CD4-positive, alpha-beta T cell treated with Interleukin-17A for 1 hour (primary cell): ENCODE measurements around the gene COG5.

ENCODE experiments used
- DNase-seq: peaks from one replicate; pipeline ENCODE4 v3.0.0-alpha.2; 2020

COG5 gene

DNA sequence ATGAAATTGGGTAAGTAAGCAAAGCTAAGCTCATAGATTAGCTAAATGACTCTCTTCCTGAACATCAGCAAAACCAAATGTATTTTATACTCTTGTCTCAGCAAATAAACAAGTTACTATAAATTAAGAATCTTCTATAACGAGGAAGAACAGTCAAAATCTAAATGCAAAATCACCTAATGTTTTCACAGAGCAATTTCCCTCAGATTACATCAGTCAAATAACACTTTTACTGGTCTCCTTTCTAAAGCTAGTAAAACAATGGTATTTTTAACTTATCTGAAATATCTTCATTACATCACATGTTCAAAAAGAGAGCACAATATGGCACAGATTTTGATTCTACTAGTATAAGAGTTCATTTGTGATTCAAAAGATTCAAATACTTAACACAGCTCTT, 110.3 kb downstream of the COG5 start:
- no peak for DNase-seq

DNA sequence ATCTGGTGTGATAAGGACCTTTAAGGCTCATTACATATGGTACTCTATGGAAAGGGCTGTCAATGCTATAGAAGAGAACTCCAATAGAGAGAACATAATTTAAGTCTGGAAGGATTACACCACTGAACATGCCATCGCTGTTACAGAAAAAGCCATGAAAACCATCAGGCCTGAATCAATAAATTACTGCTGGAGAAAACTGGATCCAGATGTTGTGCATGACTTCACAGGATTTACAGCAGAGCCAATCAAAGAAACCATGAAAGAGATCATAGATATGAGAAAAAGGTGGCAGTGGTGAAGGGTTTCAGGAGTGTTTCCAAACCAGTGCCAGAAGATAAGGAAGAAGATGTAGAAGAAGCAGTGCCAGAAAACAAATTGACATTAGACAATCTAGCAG, 112.8 kb downstream of the COG5 start:
- no peak for DNase-seq

DNA sequence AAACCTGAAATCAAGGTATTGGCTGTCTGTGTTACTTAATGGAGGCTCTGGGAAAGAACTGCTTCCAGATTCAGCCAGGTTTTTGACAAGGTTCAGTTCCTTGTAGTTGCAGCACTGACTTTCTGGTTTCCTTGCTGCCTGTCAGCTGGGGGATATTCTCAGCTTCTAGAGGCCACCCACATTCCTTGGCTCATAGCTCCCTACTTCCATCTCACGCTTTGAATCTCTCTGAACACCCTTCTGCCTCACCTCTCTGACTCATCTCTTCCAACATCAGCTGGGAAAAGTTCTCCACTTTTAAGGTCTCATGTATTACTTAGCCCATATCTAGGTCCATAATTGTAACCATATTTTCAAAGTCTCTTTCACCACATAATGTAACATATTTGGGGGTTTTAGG, 116.7 kb downstream of the COG5 start:
- DNase-seq = no peak

DNA sequence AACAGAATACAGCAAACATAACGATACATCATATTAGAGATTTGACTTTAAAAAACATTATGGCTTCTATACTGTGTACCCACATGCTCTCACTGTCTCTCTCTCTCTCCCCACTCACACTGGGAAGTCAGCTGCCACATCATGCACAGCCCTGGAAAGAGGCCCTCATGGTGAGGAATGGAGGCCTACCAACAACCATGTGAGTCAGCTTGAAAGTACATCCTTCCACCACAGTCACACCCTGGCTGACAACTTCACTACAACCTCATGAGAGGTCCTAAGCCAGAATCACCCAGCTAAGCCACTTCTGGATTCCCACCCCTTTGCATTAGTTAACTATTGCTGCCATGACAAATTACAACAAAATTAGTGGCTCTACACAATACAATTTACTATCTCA, 117.2 kb downstream of the COG5 start:
- DNase-seq = no peak

DNA sequence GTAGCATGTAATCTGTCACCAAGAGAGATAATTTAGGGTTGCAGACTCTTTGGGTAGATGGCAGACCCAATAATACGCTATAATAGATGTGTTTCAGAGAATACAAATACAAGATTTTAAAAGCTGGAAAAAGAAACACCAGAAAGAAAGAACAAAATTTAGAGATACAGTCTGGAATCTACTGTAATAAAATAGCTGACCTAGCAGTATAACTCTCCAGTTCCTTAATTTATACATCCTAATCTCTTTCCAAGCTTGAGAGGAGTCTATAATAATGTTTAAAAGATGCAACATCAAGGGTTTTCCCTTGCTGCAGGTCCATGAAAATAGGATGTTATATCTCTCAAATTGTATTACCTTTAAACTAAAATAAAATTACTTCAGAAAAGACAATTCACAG, 121.0 kb downstream of the COG5 start:
- DNase-seq = no peak

DNA sequence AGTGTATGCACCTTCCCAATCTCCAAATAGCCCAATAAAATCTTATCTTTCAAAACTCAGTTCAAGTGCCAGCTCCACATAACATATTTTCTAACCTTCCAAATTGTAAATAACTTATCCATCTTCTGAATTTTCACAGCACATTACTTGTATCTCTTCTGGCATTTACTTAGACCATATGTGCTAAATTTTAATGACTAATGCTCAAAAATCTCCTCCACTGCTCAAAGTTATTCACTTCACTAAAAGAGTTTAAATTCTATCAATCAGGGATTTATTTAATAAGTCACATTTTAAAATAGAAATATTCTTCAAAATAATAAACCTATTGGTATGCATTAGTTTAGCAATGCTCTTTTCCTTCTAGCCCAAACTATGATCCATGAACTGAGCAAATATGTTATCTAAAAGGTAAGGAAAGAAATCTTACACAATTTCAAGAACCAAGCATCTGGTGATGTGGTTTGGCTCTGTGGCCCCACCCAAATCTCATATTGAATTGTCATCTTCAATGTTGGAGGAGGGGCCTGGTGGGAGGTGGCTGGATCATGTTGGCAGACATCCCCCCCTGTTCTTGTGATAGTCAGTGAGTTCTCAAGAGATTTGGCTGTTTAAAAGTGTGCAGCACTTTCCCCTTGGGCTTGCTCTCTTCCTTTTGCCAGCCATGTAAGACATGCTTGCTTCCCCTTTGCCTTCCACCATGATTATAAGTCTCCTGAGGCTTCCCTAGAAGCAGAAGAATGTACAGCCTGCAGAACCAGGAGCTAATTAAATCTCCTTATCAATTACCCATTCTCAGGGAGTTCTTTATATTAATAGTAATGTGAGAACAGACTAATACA, 121.9 kb downstream of the COG5 start:
- no peak for DNase-seq

DNA sequence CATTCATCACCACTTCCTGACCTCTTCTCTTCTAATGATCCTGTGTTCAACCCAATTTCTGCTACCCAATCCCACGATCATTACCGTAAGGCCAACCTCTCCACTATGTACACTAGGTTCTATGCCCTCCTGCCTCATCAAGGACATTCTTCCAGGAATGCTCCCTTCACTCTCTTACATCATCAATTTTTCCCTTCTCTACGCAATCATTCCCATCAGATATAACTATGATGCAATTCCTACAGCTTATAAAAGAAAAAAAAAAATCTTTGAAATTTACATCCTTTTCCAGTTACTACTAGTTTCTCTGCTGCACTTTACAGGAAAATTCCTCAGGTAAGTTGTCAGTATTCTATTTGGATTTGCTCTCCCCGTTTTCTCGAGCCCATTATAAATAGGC, 124.7 kb downstream of the COG5 start:
- DNase-seq = no peak

DNA sequence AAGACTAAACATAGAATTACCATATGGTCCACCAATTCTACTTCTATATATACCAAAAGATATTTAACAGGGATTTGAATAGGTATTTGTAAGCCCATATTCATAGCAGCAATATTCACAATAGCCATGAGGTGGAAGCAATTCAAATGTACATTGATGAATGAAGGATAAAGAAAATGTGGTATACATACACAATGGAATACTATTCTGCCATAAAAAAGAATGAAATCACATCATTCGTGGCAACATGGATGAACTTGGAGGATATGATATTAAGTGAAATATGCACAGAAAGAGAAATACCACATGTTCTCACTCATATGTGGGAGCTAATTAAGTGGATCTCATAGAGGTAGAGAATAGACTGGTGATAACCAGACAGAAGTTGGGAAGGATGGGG, 128.0 kb downstream of the COG5 start:
- DNase-seq = no peak

DNA sequence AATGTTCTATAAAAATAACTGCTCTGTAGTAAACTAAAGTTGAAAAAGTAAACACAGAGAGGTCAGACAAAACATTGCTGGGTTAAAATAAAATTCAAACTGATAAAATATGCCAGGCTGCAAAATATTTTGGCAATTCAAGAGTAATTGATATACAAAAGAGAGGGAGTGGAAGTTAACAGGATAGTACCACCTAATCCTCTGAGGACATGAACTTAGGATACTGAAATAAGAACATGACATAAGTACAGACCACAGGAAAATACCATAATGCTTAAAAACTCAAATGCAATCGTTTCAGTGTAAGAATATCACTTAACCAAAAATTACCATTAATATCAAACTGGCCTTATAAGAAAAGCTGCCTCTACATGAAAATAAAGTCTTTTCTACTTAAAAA, 131.5 kb downstream of the COG5 start:
- DNase-seq = no peak

DNA sequence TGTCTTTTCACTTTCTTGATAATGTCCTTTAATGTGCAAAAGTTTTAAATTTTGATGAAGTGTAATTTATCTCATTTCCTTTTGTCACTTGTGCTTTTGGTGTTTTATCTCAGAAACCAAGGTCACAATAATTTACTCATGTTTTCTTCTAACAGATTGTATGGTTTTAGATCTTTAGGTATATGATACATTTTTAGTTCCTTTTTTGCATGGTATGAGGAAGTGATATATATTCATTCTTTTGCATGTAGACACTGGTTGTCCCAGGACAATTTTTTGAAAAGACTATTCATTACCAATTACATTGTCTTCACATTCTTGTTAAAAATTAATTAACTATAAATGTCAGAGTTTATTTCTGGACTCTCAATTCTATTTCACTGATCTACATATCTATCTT, 133.7 kb downstream of the COG5 start:
- no peak for DNase-seq

DNA sequence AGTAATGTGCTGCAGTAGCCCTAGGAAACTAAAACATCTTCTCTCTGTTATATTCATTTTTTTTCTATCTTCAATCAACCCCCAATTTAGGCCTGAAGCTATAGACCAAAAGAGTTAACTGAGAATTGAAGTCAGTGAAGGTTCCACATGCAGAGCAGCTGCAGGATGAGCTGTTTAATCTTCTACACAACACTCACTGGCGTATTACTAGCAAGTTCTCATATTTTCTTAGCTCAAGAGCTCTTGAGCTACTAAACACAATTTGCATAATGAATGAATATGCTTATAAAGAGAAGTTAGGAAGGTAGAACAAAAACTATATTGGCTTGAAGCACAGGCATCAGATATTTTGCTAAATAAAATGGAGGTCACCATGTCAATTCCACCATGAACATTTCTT, 135.1 kb downstream of the COG5 start:
- DNase-seq = no peak

DNA sequence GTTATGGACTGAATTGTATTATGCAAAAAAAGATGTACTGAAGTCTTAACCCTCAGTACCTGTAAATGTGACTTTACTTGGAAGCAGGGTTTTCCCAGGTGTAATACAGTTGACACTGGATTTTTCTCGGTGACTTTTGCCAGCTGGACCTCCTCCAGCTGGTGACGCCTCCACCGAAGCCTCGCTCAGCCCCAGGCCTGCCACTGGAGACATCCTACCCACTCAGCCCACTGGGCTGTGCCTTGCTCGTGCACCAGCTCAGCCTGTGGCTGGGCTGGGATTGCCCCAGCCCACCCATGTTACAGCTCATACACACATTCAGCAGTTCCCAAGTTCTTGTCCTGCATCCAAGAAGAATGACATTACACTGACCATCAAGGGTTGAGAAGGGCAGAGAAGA, 136.3 kb downstream of the COG5 start:
- DNase-seq = no peak

DNA sequence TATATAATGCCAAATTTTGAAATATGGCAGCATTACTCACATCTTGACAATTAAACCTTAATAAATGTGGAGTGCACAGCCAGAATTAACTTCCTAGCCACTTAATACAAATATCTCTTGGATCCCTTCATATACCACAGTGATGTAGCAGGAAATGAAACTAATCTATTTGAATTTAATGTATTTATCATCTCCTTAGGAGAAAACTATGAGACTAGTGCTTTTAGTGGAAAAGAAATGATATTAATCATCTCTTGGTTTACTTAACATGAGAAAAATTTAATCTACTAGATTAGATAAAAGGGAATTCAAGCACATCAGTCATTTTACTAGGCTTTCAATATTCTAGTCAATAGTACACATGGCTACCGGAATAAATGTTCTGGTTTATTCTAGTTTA, 149.5 kb downstream of the COG5 start:
- no peak for DNase-seq

DNA sequence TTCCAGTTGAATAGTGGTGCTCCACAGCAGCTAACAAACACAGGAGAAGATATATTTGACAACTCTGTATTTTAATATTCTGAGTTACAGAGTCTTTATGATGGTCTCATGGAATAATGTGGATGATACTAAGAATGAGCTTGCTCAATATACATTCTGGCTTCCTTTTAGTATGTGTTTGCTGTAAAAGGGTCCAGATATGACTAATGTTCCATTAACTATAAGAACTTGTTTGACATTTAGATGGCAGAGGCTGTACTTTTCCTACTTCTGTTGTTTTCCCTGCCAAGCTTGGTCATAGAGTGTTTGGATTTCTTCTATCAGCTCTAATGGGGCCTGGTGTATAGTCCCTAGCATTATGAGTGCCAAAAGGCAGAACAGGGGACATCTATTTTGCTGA, 155.4 kb downstream of the COG5 start:
- no peak for DNase-seq

DNA sequence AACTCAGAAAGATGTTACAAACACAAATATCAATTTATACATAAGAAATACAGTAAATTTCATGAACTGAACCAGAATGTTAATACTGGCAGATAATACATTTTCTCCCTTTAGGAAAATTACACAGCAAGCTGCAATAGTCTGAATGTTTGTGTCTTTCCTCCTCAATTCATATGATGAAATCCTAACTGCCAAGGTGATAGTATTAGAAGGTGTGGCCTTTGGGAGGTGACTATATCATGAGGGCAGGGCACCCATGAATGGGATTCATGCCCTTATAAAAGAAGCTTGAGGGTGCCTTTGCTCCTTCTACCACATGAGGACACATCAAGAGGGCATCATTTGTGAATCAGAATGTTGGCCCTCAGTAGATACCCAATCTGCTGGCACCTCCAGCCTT, 158.2 kb downstream of the COG5 start:
- DNase-seq = no peak

DNA sequence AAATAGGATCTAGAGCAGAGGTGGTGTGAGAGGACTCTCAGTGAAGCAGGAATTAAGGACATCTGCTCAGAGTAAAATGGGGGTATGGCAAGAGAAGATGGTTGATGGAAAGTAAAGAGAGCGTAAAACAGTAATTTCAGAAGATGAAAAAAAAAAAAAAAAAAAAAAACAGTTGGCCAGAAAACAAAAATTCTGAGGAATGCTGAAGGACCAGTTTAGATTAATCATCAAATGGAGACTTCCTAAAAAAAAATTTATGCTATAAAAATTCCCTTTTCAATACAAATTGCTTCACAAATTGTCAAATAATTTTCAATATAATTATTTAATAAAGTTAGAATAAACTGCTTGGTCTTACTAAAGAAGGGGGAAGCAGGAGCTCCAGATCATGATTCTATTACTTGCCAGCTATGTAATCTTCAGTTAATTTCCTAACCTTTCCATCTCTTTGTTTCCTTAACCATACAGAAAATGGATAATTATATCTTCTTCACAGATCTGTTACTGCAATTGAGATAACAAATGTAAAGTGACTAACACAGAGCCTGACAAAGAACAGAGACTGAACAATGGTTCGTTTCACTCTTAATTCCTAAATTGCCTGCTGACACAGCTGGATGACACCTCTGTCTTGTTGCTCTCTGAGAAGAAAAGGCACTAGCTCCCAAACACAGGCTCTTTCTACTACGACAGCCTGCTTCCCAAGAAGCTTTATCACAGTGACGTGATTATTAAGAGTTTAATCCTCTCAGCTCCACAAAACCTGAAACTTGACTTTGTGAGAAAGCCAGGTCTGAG, 158.8 kb downstream of the COG5 start:
- no peak for DNase-seq

DNA sequence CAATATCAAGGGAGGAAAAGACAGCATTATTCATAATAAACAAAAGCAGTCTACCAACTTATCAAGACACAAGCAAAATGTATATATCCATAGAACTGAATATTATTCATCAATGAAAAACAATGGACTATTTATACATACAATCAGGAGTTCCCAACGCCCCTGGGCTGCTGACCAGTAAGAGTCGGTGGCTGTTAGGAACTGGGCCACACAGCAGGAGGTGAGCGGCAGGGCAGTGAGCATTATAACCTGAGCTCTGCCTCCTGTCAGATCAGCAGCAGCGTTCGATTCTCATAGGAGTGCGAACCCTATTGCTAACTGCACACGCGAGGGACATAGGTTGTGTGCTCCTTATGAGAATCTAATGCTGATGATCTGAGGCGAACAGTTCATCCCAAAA, 165.6 kb downstream of the COG5 start:
- DNase-seq = no peak

DNA sequence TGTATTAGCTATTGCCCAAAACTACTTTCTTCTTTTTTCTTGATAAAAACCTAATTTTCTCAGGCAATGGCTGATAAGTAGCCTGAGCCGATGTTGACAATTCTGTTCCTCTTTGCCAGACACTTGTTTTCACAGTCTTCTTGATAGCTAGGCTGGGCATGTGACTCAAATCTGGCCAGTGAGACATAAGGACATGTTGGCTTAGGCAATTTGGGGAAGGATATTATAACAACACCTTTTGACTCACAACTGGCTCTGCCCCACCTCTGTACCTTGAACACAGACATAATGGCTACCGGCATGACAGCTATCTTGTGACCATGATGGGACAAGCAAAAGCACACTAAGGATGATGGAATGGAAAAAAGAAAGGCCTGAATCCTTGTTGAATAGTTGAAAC, 166.7 kb downstream of the COG5 start:
- DNase-seq = no peak

DNA sequence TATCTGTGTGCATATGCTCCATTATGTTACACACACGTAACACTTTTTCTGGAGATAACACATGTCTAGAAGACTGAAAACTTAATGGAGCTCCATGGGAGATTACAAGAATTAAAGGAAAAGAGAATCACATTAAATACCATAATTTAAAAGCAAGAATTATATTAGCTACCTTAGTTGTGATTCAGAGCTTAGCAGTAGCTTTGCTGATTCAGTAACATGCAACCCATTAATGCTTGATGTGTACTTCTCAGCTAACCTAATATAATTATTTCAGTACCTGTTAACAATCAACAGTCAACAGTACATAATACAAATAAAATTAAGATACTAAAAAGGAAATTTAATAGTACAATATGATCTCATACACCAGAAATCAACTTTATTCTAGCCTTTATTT, 167.6 kb downstream of the COG5 start:
- DNase-seq = no peak

DNA sequence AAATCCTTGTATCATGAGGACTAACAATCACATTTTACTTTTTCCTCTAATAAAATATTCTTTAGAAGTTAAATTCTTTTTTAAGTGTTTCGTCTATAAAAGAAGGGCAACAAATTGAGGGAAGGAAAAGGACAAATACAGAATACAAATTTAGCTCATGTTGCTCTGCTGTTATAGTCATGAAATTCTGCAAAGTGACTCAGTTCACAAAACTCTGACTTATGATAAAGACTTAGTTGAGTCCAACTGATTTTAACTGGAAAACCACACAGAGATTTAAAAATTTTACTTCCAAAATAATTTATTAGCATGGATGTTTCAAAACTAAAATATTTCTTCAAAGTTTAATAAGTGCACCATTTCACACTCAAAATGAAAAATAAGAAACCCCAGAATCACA, 168.9 kb downstream of the COG5 start:
- DNase-seq = no peak

DNA sequence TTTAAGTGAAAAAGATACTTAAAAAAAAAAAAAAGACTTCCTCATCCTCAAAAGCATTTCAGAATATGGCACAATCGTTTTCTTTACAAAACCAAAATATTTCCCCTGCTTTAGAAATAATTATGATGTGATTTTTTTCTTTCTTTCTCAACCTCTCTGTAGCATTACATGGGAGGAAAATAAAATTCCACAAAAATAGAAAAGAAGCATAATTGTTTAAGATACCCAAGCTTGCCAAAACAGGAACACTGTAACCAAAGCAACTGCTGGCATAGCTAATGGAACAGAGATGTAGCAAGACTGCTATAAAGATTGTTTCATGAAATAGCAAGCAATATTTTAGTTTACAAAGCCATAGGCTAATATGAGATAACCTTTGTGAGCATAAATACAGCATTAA, 169.4 kb downstream of the COG5 start:
- no peak for DNase-seq

DNA sequence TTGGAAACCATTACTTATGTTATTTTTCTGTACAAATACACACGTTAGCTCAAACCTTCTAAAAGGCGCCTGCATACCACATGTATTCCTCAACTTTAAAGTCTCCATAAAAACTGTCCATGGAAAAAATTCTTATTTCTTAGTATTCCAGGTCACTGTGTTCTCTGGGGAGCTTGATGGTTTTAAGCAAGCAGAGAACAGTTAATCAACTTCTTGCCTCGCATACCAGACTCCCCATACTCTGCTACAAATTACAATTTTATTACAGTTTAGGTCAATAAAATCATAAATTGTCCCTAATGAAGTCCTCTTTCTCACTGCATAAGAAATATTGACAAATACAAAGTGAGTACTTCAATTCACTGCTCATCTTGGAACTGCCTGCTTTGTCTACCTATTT, 170.9 kb downstream of the COG5 start:
- no peak for DNase-seq

DNA sequence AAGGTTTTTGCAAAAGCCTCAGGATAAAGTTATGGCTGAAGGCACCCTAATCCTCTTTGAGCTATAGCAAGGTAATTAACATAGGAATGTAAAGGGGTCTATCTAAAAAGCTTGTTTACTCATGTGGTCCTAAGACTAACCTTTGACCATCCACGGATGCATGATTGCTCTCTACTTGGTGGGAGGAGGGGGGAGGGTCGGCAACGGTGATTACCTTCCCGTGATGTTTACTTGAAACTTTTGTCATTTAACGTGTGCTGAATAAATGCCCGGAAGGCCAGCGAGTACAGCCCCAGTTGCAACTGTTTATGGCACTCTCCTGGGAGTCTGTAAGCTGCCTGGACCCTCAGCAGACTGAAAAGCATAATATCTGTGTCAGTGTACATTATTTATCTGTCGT, 172.8 kb downstream of the COG5 start:
- DNase-seq = no peak

DNA sequence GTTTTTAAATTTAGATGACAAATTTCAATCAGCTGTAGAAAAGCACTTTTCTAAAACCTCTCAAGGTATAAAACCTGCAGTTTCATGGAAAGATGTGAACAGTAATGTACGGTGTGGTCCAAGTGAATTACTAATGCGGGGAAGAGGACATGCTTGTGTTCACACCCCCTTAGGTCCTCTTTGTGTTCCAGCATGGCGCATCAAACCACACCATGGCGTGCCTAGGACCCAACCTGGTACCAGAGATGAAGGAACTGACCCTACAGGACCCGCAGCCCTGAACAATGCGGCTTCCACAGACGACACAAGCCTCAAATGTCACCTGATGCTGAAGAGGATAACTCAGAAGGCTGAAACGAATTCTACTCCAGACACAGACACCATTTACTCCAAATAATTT, 175.1 kb downstream of the COG5 start:
- no peak for DNase-seq
